ENCODE measurements around the gene PKMYT1. TPM values are rescaled to one million over a fixed set of nuclear protein-coding genes. Genes with fewer than 3 reads are reported as not detected.

Gene PKMYT1
- total and polyA plus RNA-seq, 9 of the 15 experiments (the other 6 are each of a cell fraction or from before 2014, with no cell fraction given), result 8.7 to 201 (median 37.8) TPM

GRCh38 chr16:2973093-2973492, 7.2 kb downstream of the PKMYT1 start (continued):
- TF ChIP-seq, protein P1, sequence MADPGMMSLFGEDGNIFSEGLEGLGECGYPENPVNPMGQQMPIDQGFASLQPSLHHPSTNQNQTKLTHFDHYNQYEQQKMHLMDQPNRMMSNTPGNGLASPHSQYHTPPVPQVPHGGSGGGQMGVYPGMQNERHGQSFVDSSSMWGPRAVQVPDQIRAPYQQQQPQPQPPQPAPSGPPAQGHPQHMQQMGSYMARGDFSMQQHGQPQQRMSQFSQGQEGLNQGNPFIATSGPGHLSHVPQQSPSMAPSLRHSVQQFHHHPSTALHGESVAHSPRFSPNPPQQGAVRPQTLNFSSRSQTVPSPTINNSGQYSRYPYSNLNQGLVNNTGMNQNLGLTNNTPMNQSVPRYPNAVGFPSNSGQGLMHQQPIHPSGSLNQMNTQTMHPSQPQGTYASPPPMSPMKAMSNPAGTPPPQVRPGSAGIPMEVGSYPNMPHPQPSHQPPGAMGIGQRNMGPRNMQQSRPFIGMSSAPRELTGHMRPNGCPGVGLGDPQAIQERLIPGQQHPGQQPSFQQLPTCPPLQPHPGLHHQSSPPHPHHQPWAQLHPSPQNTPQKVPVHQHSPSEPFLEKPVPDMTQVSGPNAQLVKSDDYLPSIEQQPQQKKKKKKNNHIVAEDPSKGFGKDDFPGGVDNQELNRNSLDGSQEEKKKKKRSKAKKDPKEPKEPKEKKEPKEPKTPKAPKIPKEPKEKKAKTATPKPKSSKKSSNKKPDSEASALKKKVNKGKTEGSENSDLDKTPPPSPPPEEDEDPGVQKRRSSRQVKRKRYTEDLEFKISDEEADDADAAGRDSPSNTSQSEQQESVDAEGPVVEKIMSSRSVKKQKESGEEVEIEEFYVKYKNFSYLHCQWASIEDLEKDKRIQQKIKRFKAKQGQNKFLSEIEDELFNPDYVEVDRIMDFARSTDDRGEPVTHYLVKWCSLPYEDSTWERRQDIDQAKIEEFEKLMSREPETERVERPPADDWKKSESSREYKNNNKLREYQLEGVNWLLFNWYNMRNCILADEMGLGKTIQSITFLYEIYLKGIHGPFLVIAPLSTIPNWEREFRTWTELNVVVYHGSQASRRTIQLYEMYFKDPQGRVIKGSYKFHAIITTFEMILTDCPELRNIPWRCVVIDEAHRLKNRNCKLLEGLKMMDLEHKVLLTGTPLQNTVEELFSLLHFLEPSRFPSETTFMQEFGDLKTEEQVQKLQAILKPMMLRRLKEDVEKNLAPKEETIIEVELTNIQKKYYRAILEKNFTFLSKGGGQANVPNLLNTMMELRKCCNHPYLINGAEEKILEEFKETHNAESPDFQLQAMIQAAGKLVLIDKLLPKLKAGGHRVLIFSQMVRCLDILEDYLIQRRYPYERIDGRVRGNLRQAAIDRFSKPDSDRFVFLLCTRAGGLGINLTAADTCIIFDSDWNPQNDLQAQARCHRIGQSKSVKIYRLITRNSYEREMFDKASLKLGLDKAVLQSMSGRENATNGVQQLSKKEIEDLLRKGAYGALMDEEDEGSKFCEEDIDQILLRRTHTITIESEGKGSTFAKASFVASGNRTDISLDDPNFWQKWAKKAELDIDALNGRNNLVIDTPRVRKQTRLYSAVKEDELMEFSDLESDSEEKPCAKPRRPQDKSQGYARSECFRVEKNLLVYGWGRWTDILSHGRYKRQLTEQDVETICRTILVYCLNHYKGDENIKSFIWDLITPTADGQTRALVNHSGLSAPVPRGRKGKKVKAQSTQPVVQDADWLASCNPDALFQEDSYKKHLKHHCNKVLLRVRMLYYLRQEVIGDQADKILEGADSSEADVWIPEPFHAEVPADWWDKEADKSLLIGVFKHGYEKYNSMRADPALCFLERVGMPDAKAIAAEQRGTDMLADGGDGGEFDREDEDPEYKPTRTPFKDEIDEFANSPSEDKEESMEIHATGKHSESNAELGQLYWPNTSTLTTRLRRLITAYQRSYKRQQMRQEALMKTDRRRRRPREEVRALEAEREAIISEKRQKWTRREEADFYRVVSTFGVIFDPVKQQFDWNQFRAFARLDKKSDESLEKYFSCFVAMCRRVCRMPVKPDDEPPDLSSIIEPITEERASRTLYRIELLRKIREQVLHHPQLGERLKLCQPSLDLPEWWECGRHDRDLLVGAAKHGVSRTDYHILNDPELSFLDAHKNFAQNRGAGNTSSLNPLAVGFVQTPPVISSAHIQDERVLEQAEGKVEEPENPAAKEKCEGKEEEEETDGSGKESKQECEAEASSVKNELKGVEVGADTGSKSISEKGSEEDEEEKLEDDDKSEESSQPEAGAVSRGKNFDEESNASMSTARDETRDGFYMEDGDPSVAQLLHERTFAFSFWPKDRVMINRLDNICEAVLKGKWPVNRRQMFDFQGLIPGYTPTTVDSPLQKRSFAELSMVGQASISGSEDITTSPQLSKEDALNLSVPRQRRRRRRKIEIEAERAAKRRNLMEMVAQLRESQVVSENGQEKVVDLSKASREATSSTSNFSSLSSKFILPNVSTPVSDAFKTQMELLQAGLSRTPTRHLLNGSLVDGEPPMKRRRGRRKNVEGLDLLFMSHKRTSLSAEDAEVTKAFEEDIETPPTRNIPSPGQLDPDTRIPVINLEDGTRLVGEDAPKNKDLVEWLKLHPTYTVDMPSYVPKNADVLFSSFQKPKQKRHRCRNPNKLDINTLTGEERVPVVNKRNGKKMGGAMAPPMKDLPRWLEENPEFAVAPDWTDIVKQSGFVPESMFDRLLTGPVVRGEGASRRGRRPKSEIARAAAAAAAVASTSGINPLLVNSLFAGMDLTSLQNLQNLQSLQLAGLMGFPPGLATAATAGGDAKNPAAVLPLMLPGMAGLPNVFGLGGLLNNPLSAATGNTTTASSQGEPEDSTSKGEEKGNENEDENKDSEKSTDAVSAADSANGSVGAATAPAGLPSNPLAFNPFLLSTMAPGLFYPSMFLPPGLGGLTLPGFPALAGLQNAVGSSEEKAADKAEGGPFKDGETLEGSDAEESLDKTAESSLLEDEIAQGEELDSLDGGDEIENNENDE (IDR thresholded peaks at IDR 0.05; ENCODE audit: low read depth, low read length), result no peak
- TF ChIP-seq, protein P2, sequence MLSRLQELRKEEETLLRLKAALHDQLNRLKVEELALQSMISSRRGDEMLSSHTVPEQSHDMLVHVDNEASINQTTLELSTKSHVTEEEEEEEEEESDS (CRISPR knock-in tag; IDR thresholded peaks at IDR 0.05), result no peak
- TF ChIP-seq RBFOX2 (IDR thresholded peaks at IDR 0.05; ENCODE audit: low read depth, low read length), result peak; percentile 67
